ENCODE measurements around the gene FBXW7.
A peak's percentile ranks its signal among the peaks of the same experiment; 100 is the strongest.

FBXW7 gene

GRCh38 chr4:152417673-152418072, 118.2 kb downstream of the FBXW7 start:
- no peak overlapping the region for H3K4me3 ChIP-seq (ENCODE audit: low read length)
- no peak for TF ChIP-seq CTCF (IDR thresholded peaks at IDR 0.05; ENCODE audit: insufficient read depth, low read depth, low read length, missing control alignments)
- DNase-seq (ENCODE audit: low read depth): no peak

GRCh38 chr4:152415980-152416379, 119.9 kb downstream of the FBXW7 start:
- DNase-seq (ENCODE audit: low read depth): peak; percentile 28
- no peak overlapping the region for H3K4me3 ChIP-seq (ENCODE audit: low read length)
- no peak for TF ChIP-seq CTCF (IDR thresholded peaks at IDR 0.05; ENCODE audit: insufficient read depth, low read depth, low read length, missing control alignments)

GRCh38 chr4:152408514-152409327, 127.2 kb downstream of the FBXW7 start:
- DNase-seq (ENCODE audit: low read depth): peak; percentile 68
- peak; percentile 60 for TF ChIP-seq CTCF (IDR thresholded peaks at IDR 0.05; ENCODE audit: insufficient read depth, low read depth, low read length, missing control alignments)
- H3K4me3 ChIP-seq (ENCODE audit: low read length): no peak overlapping the region

- no peak overlapping the region for H3K4me3 ChIP-seq (ENCODE audit: low read length)
- no peak for TF ChIP-seq CTCF (IDR thresholded peaks at IDR 0.05; ENCODE audit: insufficient read depth, low read depth, low read length, missing control alignments)
Measured at GRCh38 chr4:152401424-152401823, 134.5 kb downstream of the FBXW7 start.

GRCh38 chr4:152399246-152399645, 136.6 kb downstream of the FBXW7 start:
- H3K4me3 ChIP-seq (ENCODE audit: low read length): no peak overlapping the region
- no peak for DNase-seq (ENCODE audit: low read depth)
- TF ChIP-seq CTCF (IDR thresholded peaks at IDR 0.05; ENCODE audit: insufficient read depth, low read depth, low read length, missing control alignments): no peak

More at GRCh38 chr4:152401424-152401823, 134.5 kb downstream of the FBXW7 start:
- DNase-seq (ENCODE audit: low read depth): no peak

- H3K4me3 ChIP-seq (ENCODE audit: low read length): no peak overlapping the region
- peak; percentile 31 for DNase-seq (ENCODE audit: low read depth)
- TF ChIP-seq CTCF (IDR thresholded peaks at IDR 0.05; ENCODE audit: insufficient read depth, low read depth, low read length, missing control alignments): peak; percentile 32
Measured at GRCh38 chr4:152398060-152398459, 137.8 kb downstream of the FBXW7 start.

GRCh38 chr4:152394791-152395190, 141.1 kb downstream of the FBXW7 start:
- no peak overlapping the region for H3K4me3 ChIP-seq (ENCODE audit: low read length)
- TF ChIP-seq CTCF (IDR thresholded peaks at IDR 0.05; ENCODE audit: insufficient read depth, low read depth, low read length, missing control alignments): no peak
- peak; percentile 13 for DNase-seq (ENCODE audit: low read depth)

Data from epithelial cell of esophagus (primary cell).